Mammary epithelial cell (primary cell): ENCODE data around the gene ESPNL.

ENCODE experiments used
- CTCF ChIP-seq, 2 donors: IDR thresholded peaks in 1 of 2; conservative IDR thresholded peaks in 1 of 2; 2 replicates each; pipeline ENCODE4 v1.5.1; 2011 to 2012; ENCODE audit warnings: inconsistent platforms in 2 of 2, low read length in 2 of 2, mild to moderate bottlenecking in 2 of 2, control low read depth in 1 of 2, low read depth in 1 of 2; ENCODE audit not compliant: insufficient read depth in 1 of 2; ENCODE audit errors: extremely low read depth in 1 of 2
- EZH2 ChIP-seq: IDR thresholded peaks from 2 replicates; pipeline ENCODE4 v1.6.1; 2012; ENCODE audit warnings: low read length, inconsistent platforms, borderline replicate concordance

- TF ChIP-seq CTCF (conservative IDR thresholded peaks at IDR 0.05 in 1 of 2, IDR thresholded peaks at IDR 0.05 in 1 of 2; ENCODE audit: extremely low read depth in 1 of 2, insufficient read depth in 1 of 2, low read depth in 1 of 2, low read length in 2 of 2), result no peak
- TF ChIP-seq EZH2, result no peak
These were observed 82.2 kb downstream of the ESPNL start for GRCh38 chr2:238182362-238182761.
